Breast epithelium (tissue), 3 donors: ENCODE data around the gene RIN2.

Source experiments
- POLR2A ChIP-seq: fragments of 450-650 bp; IDR thresholded peaks from one replicate; pipeline ENCODE4 v1.6.1; 2016; ENCODE audit warnings: antibody characterized with exemption, mild to moderate bottlenecking, moderate library complexity
- POLR2AphosphoS5 ChIP-seq, 3 donors: sonication (generic); formaldehyde crosslinking; IDR thresholded peaks; one replicate each; pipeline ENCODE4 v1.6.1; 2017; ENCODE audit warnings: antibody characterized with exemption in 3 of 3
- TF ChIP-seq, protein P1 (sequence below), 3 donors: fragments of 450-650 bp; IDR thresholded peaks; one replicate each; pipeline ENCODE4 v1.5.1; 2016 to 2017; ENCODE audit warnings: antibody characterized with exemption in 3 of 3, mild to moderate bottlenecking in 3 of 3, moderate library complexity in 3 of 3

DNA sequence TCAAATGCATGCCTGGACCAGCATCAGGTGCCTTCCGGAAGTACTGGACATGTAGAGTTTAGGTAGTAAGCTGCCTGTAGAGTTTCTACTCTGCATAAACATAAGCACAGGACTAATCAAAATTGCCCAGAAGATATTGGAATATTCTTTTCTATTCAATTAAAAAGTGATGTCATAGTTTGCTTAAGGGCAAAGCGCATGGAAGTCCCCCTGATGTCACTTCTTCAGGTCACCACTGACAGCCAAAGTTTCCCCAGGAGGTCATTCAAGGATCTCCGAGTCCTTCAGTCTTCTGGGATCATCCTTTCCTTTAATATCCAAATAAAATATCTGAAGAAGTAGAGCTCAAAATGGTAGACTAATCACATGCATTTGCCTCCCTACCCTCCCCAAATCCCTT is 17.5 kb upstream of the RIN2 start:
- TF ChIP-seq, protein P1, sequence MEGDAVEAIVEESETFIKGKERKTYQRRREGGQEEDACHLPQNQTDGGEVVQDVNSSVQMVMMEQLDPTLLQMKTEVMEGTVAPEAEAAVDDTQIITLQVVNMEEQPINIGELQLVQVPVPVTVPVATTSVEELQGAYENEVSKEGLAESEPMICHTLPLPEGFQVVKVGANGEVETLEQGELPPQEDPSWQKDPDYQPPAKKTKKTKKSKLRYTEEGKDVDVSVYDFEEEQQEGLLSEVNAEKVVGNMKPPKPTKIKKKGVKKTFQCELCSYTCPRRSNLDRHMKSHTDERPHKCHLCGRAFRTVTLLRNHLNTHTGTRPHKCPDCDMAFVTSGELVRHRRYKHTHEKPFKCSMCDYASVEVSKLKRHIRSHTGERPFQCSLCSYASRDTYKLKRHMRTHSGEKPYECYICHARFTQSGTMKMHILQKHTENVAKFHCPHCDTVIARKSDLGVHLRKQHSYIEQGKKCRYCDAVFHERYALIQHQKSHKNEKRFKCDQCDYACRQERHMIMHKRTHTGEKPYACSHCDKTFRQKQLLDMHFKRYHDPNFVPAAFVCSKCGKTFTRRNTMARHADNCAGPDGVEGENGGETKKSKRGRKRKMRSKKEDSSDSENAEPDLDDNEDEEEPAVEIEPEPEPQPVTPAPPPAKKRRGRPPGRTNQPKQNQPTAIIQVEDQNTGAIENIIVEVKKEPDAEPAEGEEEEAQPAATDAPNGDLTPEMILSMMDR (IDR thresholded peaks at IDR 0.05) = no peak
- no peak for TF ChIP-seq POLR2AphosphoS5 (IDR thresholded peaks at IDR 0.05)
- TF ChIP-seq POLR2A = no peak
